EL (cell line): Measurements from ENCODE around the gene RBCK1.
"Not testable (repeated sequence)": the region's sequence is repeated elsewhere in the genome, so short reads cannot be mapped to it uniquely, and the experiment has no call there.

Source experiments
- DNase-seq: peaks from one replicate; pipeline ENCODE4 v3.0.0-alpha.2; 2016

The RBCK1 gene

GRCh38 chr20:376089-376488, 32.0 kb upstream of the RBCK1 start:
- DNase-seq = no peak

DNA sequence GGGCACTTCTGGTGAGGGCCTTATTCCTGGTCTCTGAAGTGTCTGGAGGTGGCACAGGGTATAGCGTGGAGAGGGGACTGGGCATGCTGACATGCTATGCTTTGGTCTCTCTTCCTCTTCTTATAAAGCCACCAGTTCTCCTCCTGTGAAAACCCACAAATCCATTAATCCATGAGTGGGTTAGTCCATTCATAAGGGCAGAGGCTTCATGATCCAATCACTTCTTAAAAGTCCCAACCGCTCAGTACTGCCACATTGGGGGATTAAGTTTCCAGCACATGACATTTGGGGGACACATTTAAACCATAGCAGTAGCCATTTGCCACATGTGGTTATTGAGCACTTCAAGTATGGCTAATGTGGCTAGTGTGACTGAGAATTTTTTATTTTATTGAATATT, 31.3 kb upstream of the RBCK1 start:
- no peak for DNase-seq

DNA sequence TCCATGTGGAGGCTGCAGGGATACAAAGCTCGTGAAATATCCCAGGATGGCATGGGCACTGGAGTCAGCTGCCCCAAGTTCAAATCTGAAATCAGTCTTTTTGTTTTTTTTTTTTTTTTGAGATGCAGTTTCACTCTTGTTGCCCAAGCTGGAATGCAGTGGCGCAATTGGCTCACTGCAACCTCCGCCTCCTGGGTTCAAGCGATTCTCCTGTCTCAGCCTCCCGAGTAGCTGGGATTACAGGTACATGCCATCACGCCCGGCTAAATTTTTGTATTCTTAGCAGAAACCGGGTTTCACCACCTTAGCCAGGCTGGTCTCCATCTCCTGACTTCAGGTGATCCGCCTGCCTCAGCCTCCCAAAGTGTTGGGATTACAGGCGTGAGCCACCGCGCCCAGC, 30.5 kb upstream of the RBCK1 start:
- not testable (repeated sequence) for DNase-seq

DNA sequence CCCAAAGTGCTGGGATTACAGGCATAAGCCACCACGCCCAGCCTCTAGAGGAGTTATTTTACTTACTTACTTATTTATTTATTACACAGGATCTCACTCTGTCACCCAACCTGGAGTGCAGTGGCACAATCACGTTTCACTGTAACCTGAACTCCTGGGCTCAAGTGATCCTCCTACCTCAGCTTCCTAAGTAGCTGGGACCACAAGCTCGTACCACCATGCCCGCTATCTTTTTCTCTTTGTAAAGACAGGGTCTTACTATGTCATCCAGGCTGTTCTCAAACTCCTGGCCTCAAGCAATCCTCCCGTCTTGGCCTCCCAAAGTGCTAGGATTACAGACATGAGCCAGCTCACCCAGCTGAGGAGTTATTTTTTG, 29.1 kb upstream of the RBCK1 start:
- no peak for DNase-seq

GRCh38 chr20:380763-381580, 27.1 kb upstream of the RBCK1 start:
- peak; percentile 68 for DNase-seq

GRCh38 chr20:381581-382290, 26.4 kb upstream of the RBCK1 start:
- peak; percentile 83 for DNase-seq

GRCh38 chr20:382291-383115, 25.6 kb upstream of the RBCK1 start:
- DNase-seq = no peak

DNA sequence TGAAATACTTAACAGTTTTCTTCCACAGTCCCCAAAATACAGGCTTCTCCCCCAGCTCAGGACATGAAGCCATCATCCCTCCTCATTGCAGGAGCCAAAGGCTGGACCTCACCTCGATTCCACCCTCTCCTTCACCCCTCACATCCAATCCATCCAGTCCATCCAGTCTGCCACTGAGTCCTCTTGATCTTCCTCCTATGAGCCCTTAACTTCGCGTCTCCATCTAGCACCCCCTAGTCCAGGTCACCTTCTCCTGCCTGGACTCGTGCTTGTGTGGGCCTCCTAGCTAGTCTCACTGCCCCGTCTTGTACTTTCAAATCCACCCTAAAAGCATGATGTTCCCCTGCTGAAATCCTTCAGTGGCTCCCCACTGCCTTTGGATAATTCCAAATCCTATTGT, 24.2 kb upstream of the RBCK1 start:
- no peak for DNase-seq

GRCh38 chr20:384723-385122, 23.4 kb upstream of the RBCK1 start:
- DNase-seq = no peak

DNA sequence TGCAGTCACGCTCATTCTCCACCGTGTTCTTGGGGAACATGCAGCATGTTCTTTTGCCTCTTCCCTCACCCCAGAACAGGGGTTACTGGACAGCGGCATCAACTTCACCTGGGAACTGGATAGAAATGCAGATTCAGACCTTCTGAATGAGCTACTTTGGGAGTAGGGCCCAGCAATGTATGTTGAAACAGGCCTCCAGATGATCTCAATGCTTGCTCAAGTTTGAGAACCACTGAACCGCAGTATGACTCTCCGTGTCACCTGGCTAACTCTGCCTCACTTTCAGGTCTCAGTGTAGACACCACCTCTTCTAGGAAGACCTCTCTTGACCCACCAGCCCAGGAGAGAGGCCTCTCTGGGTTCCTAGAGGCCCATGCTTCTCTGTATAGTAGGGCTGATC, 22.7 kb upstream of the RBCK1 start:
- no peak for DNase-seq

- DNase-seq = not testable (repeated sequence)
Observed at GRCh38 chr20:386634-387033, 21.5 kb upstream of the RBCK1 start.

DNA sequence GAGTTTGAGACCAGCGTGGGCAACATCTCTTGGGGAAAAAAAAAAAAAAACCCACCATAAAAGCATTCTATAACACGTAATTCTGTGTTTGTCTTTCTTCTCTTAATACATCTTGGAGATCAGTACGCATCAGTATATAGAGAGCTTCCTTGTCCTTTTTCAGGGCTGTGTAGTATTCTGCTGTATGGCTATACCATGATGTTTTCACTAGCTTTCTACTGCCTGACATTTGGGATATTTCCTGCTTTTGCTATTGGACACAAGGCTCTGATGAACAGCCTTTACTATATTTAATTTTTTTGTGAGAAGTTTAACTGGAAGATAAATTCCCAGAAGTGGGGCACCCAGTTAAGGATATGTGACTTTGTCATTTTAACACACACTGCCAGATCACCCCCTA, 20.6 kb upstream of the RBCK1 start:
- DNase-seq = no peak

DNA sequence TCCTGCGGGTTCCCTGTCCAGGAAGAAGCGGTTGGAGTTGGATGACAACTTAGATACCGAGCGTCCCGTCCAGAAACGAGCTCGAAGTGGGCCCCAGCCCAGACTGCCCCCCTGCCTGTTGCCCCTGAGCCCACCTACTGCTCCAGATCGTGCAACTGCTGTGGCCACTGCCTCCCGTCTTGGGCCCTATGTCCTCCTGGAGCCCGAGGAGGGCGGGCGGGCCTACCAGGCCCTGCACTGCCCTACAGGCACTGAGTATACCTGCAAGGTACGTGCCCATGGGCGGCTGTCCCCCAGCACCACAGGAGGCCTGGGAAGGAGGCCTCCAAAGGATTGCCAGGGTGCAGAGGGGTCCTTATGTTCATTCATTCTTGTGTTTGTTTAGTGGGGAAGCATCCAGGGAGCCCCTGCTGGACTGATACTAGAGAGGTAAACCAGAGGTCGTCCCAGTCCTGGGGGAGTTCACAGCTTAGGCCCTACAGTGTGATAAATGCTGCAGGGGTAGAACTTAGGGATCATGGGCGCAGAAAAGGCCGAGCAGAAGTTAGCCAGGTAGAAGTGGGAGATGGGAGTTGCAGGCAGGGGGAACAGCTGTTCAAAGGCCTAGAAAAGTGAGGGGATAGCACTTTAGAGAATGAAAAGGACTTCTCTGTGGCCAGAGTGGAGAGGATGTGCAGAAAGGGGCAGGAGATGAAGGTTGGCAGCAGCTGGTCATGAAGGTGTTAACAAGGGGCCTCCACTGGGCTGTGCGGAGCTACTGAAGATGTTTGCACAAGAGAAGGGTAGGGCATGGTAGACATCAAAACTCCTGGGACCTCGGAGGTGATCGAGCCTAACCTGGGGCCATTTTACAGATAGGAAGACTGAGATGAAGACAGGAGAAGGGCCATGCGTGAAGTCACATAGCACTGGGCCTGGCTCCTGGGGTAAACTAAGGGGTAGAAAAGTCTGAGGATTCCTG, 19.8 kb upstream of the RBCK1 start:
- no peak for DNase-seq

DNA sequence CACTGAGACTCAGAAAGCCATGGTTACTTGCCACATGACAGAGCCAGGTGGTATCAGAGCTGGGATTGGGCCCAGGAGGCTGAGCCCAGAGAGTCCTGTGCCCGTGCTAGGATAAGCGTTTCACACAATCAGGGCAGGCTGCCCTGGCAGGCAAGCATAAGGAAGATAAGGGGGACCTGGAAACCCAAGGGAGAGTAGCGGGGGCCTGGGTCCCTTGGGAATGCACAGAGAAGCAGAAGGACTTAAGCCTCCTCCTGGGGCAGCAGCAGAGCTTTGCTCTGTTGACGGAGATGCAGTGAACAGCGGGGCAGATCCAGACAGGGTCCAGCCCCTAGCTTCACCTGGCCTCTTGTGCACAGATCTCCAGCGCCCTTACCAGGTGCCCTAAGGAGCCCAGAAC, 18.9 kb upstream of the RBCK1 start:
- DNase-seq = no peak

GRCh38 chr20:391041-391711, 16.9 kb upstream of the RBCK1 start:
- no peak for DNase-seq

DNA sequence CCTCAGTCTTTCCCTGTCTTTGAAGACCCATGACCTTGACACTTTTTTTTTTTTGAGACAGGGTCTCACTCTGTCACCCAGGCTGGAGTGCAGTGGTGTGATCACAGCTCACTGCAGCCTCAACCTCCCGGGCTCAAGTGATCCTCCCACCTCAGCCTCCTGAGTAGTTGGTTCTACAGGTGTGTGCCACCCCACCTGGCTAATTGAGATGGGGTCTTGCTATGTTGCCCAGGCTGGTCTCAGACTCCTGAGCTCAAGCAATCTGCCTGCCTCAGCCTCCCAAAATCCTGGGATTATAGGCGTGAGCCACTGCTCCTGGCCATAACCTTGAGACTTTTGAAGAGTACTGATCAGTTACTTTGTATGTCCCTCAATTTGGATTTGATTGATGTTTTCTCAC, 14.8 kb upstream of the RBCK1 start:
- not testable (repeated sequence) for DNase-seq

- no peak for DNase-seq
Observed at GRCh38 chr20:396252-396618, 11.9 kb upstream of the RBCK1 start.

DNA sequence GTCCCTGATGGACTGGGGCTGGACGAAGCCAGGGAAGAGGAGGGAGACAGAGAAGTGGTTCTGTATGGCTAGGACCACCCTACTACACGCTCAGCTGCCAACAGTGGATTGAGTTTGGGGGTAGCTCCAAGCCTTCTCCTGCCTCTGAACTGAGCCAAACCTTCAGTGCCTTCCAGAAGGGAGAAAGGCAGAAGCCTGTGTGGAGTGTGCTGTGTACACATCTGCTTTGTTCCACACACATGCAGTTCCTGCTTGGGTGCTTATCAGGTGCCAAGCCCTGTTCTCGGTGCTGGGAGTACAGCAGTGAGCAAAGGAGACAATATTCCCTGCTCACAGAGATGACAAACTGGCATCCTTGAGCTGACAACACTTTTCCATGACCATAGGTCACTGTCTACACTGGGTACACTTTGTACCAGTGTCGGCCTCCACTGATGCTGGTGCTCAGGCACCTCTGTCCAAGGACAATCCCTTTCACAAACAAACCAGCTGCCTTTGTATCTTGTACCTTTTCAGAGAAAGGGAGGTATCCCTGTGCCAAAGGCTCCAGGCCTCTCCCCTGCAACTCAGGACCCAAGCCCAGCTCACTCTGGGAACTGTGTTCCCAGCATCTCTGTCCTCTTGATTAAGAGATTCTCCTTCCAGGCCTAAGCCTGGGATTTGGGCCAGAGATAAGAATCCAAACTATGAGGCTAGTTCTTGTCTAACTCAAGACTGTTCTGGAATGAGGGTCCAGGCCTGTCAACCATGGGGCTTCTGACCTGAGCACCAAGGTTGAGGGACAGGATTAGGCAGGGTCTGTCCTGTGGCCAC, 11.3 kb upstream of the RBCK1 start:
- DNase-seq = no peak

- DNase-seq = no peak
Observed at GRCh38 chr20:397432-398237, 10.5 kb upstream of the RBCK1 start.

DNA sequence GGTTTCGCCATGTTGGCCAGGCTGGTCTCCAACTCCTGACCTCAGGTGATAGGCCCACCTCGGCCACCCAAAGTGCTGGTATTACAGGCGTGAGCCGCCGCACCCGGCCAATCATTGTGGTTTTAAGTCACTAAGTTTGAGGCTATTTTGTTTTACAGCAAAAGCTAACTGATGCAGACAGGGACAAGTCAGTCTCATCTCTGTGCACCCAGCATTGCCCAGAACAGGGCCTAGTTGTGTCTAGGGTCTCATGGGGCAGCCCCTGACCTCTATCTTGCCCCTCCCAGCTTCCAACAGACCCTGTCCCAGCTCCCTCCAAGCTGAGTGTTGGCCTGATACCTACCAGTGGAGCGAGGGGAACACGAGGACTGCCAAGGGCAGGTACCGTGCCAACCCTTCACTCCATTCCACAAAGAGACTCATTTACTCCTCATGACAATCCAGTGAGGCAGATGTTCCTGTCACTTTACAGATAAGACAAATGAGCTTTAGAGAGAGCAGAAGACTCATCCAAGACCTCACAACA, 8.9 kb upstream of the RBCK1 start:
- DNase-seq = no peak
